ENCODE measurements around the gene CACNA1I.

CACNA1I gene

GRCh38 chr22:39623603-39624500, 53.3 kb downstream of the CACNA1I start:
- no peak for DNase-seq (ENCODE audit: low read depth)

DNA sequence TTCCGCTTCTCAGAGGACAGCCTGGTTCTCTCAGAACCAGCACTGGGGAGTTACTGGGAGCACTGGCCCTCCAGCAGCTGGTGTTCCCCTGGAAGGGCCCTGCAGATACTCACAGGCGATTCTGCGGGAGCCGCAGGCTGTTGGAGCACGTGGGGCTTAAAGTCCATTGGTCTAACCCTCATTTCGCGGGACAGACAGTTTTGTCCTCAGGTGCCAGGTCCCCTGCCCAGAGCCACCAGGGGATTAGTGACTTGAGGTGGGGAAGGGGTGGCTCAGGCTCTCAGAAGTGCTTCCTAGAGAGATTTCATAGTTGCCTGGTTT, 53.9 kb downstream of the CACNA1I start:
- DNase-seq (ENCODE audit: low read depth): no peak

DNA sequence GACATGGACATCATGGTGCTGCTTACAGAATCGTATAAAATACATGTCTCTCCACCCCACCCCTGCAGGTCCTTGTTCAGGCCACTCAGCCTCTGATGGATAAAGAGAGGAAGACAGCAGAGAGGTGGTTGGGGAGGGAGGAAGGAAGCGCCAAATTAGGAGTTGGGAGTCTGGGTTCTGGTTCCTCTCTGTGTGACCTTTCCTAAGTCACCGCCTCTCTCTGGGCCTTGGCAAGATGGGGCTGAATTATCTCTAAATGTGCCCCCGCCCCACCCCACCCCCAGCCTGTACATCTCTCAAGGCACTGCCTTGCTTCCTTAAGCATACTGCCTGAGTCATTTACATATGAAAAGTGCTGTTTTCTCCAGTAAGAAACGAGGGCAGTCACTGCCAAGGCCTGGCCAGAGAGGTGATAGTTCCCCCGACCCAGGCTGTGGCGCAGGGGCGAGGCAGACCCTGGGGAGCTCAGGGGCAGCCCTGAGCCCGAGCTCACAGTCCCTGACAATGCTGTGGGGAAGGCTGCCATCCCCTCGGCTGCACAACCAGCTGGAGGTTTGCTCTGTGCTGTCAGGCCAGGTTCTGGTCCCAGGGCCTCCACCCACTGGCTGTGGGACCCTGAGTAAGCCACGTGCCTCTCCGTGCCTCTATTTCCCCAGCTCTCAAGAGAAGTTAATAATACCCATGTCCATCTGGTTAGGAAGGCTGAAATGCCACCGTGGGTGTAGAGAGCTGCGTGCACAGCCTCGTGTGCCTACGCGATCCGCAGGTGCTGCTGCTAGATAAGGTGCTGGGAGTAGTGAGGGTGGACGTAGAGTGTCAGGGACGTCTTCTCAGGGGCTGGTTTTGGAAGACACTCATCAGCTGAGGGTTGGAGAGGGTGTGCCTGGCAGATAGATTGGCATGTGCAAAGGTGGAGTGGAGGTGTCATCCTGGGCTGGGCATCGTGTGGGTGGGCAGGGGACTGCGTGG, 55.3 kb downstream of the CACNA1I start:
- DNase-seq (ENCODE audit: low read depth): no peak

DNA sequence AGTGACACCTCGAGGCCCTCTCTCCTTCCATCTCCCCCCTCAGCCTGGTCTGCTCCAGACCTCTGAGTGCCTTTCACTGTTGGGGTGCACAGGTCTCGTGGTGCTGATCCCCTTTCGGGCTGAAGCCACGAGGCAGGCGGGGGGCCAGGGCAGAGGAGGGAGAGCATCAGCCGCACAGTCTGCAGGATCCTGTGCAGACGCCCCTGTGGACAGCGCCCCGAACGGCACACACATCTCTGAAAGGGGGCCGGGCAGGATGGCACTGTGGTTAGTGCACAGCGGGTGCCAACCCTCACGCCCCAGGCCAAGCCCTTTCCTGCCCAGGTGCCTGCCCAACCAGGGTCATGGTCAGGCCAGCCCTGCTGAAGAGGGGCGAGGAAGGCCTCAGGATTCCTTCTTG, 56.7 kb downstream of the CACNA1I start:
- DNase-seq (ENCODE audit: low read depth): no peak

GRCh38 chr22:39627865-39628562, 57.5 kb downstream of the CACNA1I start:
- DNase-seq (ENCODE audit: low read depth): no peak

GRCh38 chr22:39628563-39629080, 58.1 kb downstream of the CACNA1I start:
- DNase-seq (ENCODE audit: low read depth): no peak

DNA sequence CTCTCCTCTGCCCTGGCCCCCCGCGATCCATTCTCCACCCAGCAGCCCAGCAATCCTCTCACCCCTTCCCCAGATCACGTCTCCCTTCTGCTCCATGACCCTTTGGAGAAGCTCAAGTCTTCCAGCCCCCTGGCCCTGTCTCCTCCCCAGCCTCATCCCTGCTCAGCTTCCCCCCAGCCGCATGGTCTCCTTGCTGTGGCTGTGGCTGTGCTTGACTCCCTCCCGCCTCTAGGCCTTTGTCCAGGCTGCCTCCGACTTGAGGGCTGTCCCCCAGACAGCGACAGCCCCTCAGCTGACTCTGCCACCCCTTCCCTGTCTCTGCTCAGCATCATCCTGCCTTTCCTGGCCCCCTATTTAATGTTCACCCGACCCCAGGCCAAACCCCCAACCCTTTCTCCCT, 59.3 kb downstream of the CACNA1I start:
- DNase-seq (ENCODE audit: low read depth): no peak

DNA sequence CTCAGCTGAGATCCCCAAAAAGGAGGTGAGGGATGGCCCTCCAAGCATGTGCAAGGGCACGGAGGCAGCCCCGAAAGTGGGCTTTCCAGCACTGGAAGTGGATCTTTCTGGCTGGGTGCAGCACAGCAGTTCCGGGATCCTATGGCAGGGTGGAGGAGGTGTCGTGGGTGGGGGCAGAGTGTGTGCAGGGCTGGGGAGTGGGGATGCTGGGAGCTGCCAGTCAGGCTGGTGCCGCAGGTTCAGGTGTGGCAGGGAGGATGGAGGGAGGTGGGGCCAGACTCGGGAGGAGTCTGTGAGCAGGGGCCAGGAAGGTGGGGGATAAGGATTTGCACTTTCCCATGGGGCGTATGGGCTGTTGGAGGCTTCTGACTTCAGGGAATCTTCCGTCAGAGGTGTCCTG, 60.2 kb downstream of the CACNA1I start:
- no peak for DNase-seq (ENCODE audit: low read depth)

DNA sequence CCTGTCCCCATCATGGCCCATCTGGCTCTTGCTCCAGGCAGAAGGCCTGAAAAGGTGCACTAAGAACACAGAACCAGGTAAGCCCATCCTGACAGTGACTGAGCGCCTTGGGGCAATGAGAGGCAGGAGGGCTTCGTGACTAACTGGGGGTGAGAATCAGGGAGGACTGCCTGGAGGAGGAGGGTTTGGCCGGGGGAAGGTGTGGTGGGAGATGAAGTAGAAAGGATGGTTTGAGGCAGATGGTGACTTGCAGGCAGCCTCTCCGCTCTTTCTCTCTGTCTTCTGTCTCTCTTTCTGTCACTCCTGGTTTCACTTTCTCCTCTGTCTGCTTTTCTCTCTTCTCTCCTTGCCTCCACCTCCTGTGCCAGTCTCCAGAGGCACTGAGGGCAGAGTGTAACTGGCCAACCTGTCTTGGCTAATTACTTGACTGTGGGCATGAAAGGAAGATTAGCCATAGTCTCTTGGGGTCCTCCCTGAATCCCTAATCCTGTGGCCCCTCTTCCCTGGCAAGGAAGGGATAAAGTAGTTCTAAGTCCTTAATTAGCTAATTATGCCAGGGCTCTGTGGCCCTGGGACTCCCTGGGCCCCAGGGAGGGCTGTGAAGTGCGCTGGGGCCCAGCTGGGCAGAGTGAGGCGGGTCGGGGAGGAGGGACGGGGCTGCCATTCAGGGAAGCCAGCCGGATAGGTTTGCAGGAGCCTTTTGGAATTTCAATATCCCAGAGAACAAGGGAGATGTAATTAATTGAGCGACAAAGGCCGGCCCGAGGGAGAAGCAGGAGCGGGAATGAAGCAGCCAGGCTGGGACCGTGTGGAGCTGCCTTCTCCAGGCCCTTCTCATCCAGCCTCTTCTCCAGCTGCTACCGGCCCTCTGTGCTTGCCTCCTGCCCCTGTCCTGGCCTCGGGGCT, 61.1 kb downstream of the CACNA1I start:
- no peak for DNase-seq (ENCODE audit: low read depth)

GRCh38 chr22:39634530-39635405, 64.2 kb downstream of the CACNA1I start:
- DNase-seq (ENCODE audit: low read depth): no peak

DNA sequence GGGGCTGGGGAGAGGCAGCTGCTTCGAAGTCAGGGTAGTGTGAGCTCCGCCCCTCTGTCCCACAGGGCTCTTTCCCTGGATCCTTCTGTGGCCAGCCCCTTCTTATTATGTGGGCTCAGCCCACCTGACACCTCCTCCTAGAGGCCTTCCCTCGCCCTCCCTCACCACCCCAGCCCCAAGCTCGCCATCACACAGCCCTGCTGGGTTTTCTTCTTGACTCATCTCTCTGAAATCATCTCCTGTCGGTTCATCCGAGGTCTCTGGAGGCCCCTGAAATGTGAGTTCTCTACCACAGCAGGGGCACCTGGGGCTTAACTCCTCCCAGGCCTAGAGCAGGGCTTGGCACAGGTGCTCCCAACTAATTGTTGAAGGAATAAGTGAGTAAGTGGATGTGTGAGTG, 65.2 kb downstream of the CACNA1I start:
- DNase-seq (ENCODE audit: low read depth): no peak

DNA sequence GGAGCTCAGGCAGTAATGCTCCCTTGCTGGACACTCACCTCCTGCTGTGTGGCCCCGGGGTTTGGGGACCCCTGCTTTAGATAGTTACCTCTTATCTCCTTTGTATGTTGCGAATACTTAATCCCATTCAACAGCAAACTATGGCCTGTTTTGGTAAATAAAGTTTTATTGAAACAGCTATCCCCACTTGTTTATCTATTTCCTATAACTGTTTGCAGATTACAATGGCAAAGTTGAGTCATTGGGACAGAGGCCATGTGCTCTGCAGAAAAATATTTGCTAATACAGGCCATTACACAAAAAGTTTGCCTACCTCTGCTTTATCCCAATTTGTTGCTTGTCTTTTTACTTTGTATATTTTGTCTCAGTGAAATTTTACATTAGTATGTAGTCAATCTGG, 68.4 kb downstream of the CACNA1I start:
- no peak for DNase-seq (ENCODE audit: low read depth)

GRCh38 chr22:39641660-39642310, 71.2 kb downstream of the CACNA1I start:
- no peak for DNase-seq (ENCODE audit: low read depth)

GRCh38 chr22:39643311-39644083, 72.9 kb downstream of the CACNA1I start:
- DNase-seq (ENCODE audit: low read depth): no peak

DNA sequence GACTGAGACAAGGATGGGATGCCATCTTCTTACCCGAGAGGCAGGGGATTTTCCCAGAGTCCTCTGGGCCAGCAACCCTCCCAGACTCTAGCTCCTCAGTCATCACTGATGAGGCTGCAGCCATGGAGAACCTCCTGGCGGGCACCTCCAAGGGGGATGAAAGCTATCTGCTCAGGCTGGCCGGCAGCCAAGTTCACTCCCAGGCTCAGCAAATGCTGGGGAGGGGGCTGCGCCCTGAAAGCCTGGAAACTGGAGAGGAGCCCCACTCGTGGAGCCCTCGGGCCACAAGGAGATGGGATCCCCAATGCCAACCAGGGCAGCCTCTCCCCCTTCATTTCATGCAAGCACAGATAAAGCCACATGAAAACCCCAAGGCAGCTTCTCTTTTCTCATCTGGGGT, 75.0 kb downstream of the CACNA1I start:
- DNase-seq (ENCODE audit: low read depth): no peak

- DNase-seq (ENCODE audit: low read depth): no peak
Observed at GRCh38 chr22:39646398-39647063, 76.0 kb downstream of the CACNA1I start.

DNA sequence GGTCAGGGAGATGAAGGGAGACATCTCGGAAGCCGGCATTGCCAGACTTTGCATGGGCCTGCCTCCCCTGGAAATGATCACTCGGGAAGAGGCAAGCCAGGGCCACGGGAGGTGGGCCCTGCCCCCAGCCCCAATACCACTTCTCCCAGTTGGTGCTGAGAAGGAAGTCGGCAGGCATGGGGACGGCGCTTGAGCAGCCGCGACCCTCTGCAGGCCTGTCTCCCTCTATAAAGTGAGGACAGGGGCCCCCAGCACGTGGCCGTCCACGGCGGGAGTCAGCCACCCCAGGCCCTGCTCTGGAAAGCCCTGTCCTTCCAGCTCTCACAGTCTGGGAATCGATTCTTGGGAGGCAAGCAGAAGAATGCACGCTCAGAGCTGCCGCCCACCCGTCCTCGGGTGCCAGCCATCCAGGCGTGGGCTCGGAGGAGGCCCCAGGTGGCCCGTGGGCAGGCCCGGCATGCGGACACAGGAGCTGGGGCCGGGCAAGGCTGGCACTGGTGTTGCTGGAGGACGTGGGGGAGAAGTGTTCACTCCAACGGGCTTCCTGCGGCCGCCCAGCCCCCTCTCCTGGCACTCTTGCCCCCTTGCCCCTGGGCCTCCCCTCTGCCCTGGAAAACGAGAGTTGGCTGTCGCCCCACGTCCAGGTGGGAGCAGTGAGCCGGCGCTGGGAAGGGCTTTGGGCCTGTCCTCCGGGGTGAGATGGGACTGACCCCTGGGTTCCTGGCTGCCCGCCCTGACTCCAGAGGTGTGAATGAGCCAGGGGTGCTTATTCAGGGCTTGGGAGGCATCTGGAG, 77.5 kb downstream of the CACNA1I start:
- no peak for DNase-seq (ENCODE audit: low read depth)

- no peak for DNase-seq (ENCODE audit: low read depth)
Observed at GRCh38 chr22:39648630-39648950, 78.0 kb downstream of the CACNA1I start.
